Measurements from ENCODE around the gene ST6GALNAC5. TPM values are rescaled to one million over a fixed set of nuclear protein-coding genes. Genes with fewer than 3 reads are reported as not detected.
"Not testable (repeated sequence)": the region's sequence is repeated elsewhere in the genome, so short reads cannot be mapped to it uniquely, and the experiment has no call there.

The ST6GALNAC5 gene
- total RNA-seq = 10 to 100 TPM in 1 of 4 donors, 1 to 10 TPM in 2, under 1 TPM in 1; 0.49 to 14.1 (median 2.1) TPM

- no peaks in the 10 kb centered on the region for H3K9me3 ChIP-seq
- WGBS = 1% methylated on average over 50 of the region's 50 CpGs
- H3K27ac ChIP-seq = no peak within 1 kb of the TSS
- H3K27me3 ChIP-seq = peaks cover 52% of the 10 kb centered on the region
- peaks cover 21% of the 10 kb centered on the region for H3K4me1 ChIP-seq
- H3K36me3 ChIP-seq = no peaks in the 10 kb centered on the region
- TF ChIP-seq EP300 (IDR thresholded peaks at IDR 0.05) = no peak
- TF ChIP-seq CTCF (IDR thresholded peaks at IDR 0.05) = no peak
- no peak for TF ChIP-seq POLR2A (IDR thresholded peaks at IDR 0.05)
- no peak for TF ChIP-seq POLR2AphosphoS5 (IDR thresholded peaks at IDR 0.05)
- no peak for DNase-seq (ENCODE audit: low spot score in 2 of 2)
- H3K4me3 ChIP-seq = peak within 1 kb of the TSS; percentile 49
Measured at GRCh38 chr1:76867342-76868130, at the start of gene ST6GALNAC5. Gene ST6GALNAC5, plus strand, starts transcription at chr1:76867480.

- Histone ChIP-seq H3K4me3 (no peak overlapping the region), H3K9me3 (no peaks in the 10 kb centered on the region), H3K27ac (no peak overlapping the region), H3K36me3 (no peaks in the 10 kb centered on the region), H3K27me3 (no peaks in the 10 kb centered on the region), H3K4me1 (no peaks in the 10 kb centered on the region)
- WGBS = 64% methylated on average over 2 of the region's 2 CpGs
- TF ChIP-seq POLR2A (IDR thresholded peaks at IDR 0.05) (no peak), CTCF (IDR thresholded peaks at IDR 0.05) (no peak), POLR2AphosphoS5 (IDR thresholded peaks at IDR 0.05) (no peak), EP300 (IDR thresholded peaks at IDR 0.05) (no peak)
- DNase-seq (ENCODE audit: low spot score in 2 of 2) = no peak
Measured at GRCh38 chr1:76820028-76820427, 47.3 kb upstream of the ST6GALNAC5 start.

- not testable (repeated sequence) for H3K27me3 ChIP-seq; H3K9me3 ChIP-seq; H3K27ac ChIP-seq; H3K36me3 ChIP-seq; H3K4me3 ChIP-seq; H3K4me1 ChIP-seq; DNase-seq (ENCODE audit: low spot score in 2 of 2)
Measured at GRCh38 chr1:76822961-76823360, 44.3 kb upstream of the ST6GALNAC5 start.

GRCh38 chr1:76824106-76824505 lies 43.2 kb upstream of the ST6GALNAC5 start:
- no peak overlapping the region for H3K27ac ChIP-seq
- H3K9me3 ChIP-seq = no peaks in the 10 kb centered on the region
- no peak for DNase-seq (ENCODE audit: low spot score in 2 of 2)
- H3K4me3 ChIP-seq = no peak overlapping the region
- no peaks in the 10 kb centered on the region for H3K27me3 ChIP-seq
- no peaks in the 10 kb centered on the region for H3K36me3 ChIP-seq
- TF ChIP-seq POLR2A (IDR thresholded peaks at IDR 0.05) (no peak), CTCF (IDR thresholded peaks at IDR 0.05) (no peak), EP300 (IDR thresholded peaks at IDR 0.05) (no peak), POLR2AphosphoS5 (IDR thresholded peaks at IDR 0.05) (no peak)
- H3K4me1 ChIP-seq = no peaks in the 10 kb centered on the region

GRCh38 chr1:76826072-76826845 lies 41.0 kb upstream of the ST6GALNAC5 start:
- Histone ChIP-seq H3K4me3 (no peak overlapping the region), H3K4me1 (no peaks in the 10 kb centered on the region), H3K36me3 (no peaks in the 10 kb centered on the region), H3K27me3 (no peaks in the 10 kb centered on the region), H3K9me3 (no peaks in the 10 kb centered on the region), H3K27ac (no peak overlapping the region)
- WGBS = 75% methylated on average over 4 of the region's 4 CpGs
- no peak for TF ChIP-seq CTCF (IDR thresholded peaks at IDR 0.05)
- DNase-seq (ENCODE audit: low spot score in 2 of 2) = no peak

All from suprapubic skin (tissue), 4 donors.